ENCODE measurements around the gene FTH1.

FTH1 gene

DNA sequence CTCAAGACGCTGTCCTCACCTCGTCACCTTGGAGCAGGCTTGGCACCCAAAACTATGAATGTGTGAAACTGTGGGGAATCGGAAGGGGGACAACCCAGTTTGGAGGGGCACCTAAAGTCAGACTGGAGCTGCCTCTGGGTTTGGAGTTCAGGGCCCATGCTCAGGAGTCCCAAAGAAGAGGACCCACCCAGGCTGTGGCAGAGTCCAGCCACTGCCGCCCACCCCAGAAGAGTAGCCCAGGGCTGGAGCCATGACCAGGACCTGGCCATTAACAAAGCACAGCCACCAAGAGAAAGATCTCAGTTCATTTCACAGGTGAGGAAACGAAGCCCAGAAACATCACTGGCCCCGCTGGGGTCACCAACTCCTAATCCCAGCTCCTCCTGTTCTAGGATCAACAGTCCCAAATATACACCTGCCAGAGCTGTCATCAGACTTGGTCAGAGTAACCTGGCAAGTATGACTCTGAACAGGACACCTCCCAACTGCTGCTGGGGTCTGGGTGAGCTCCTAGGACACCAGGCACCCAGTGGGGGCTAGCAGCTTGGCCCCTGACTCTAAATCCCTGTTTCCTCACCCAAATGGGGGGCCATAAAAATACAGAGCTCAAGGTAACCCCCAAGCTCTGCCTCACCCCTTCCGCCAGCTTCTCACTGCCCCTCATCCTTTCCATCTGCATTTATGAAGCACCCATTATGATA is 52.8 kb downstream of the FTH1 start:
- no peak for DNase-seq

All from CD4-positive, alpha-beta T cell treated with Interferon gamma for 1 hour (primary cell).